Prostate gland (tissue), 2 donors: Measurements from ENCODE around the gene OSBPL3. TPM values are rescaled to one million over a fixed set of nuclear protein-coding genes. Genes with fewer than 3 reads are reported as not detected.
"Not testable (repeated sequence)": the region's sequence is repeated elsewhere in the genome, so short reads cannot be mapped to it uniquely, and the experiment has no call there.

Source experiments
- DNase-seq: peaks from one replicate; pipeline ENCODE4 v3.0.0-alpha.2; 2019; ENCODE audit warnings: low spot score
- H3K27ac ChIP-seq, 2 donors: fragments of 200-600 bp; sonication (generic); 2 replicates each; pipeline ENCODE4 v1.5.1; 2017 to 2019
- H3K27me3 ChIP-seq: fragments of 200-600 bp; sonication (generic); replicated peaks from 2 replicates; pipeline ENCODE4 v1.5.1; 2019; ENCODE audit not compliant: insufficient read depth
- H3K36me3 ChIP-seq, 2 donors: fragments of 200-600 bp; sonication (generic); 1 replicate in 1 of 2; 2 replicates in 1 of 2; pipeline versions ENCODE4 v1.5.1 to v1.8.1; 2017 to 2019
- H3K4me1 ChIP-seq: fragments of 200-600 bp; sonication (generic); replicated peaks from 2 replicates; pipeline ENCODE4 v1.5.1; 2019
- H3K4me3 ChIP-seq, 2 donors: fragments of 200-600 bp; sonication (generic); 2 replicates each; pipeline ENCODE4 v1.5.1; 2017 to 2019
- H3K9me3 ChIP-seq: fragments of 200-600 bp; sonication (generic); 2 replicates; pipeline ENCODE4 v1.5.1; 2017
- POLR2A ChIP-seq: fragments of 450-650 bp; IDR thresholded peaks from one replicate; pipeline ENCODE4 v1.6.1; 2016; ENCODE audit warnings: antibody characterized with exemption, mild to moderate bottlenecking
- POLR2AphosphoS5 ChIP-seq: sonication (generic); formaldehyde crosslinking; IDR thresholded peaks from one replicate; pipeline ENCODE4 v1.6.1; 2017; ENCODE audit warnings: antibody characterized with exemption
- WGBS: methylation state at CpG from one replicate; pipeline ENCODE4 v1.1.5; 2018; 5-methylcytosine and 5-hydroxymethylcytosine counted together
- intact Hi-C: fragments of 100-400 bp; cut with DNase I; formaldehyde crosslinking; loops from one replicate; pipeline ENCODE4 v1.14.2; 2022
- total RNA-seq, 2 donors: library from RNA; depleted of rRNA; stranded (reverse); fragments of >200 nt; gene quantifications; one replicate each; pipeline ENCODE4 v1.1.0, GENCODE V29; 2016
- TF ChIP-seq, protein P1 (sequence below), 4 experiments: fragments of 200-600 bp in 2 of 4; fragments of 450-650 bp in 2 of 4; sonication (generic) in 2 of 4; IDR thresholded peaks; 1 replicate in 3 of 4; 2 replicates in 1 of 4; pipeline ENCODE4 v1.5.1; 2016 to 2019; ENCODE audit warnings: antibody characterized with exemption in 4 of 4, mild to moderate bottlenecking in 2 of 4, moderate library complexity in 2 of 4

The OSBPL3 gene
- total RNA-seq, 2 donors from 2014 or later, result 3.1 to 6.3 TPM

DNA sequence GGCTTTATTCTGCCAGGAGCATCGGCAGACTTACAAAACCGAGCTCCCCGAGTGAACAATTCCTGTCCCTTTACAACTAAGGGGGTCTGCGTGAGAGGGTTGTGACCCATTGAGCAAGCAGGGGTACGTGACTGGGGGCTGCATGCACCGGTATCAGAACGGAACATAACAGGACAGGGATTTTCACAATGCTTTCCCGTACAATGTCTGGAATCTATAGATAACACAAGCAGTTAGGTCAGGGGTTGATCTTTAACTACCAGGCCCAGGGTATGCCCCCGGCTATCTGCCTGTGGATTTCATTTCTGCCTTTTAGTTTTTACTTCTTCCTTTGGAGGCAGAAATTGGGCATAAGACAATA lies 184.6 kb downstream of the OSBPL3 start:
- 96% methylated on average over 9 of the region's 9 CpGs for WGBS
- no peaks in the 10 kb centered on the region for H3K4me1 ChIP-seq
- no peaks in the 10 kb centered on the region for H3K36me3 ChIP-seq
- H3K9me3 ChIP-seq, result no peaks in the 10 kb centered on the region
- H3K27ac ChIP-seq, result no peak overlapping the region
- H3K4me3 ChIP-seq, result no peak overlapping the region
- no peaks in the 10 kb centered on the region for H3K27me3 ChIP-seq
- intact Hi-C loops, result no loop called here
- TF ChIP-seq POLR2AphosphoS5 (no peak), POLR2A (no peak)
- TF ChIP-seq, protein P1, sequence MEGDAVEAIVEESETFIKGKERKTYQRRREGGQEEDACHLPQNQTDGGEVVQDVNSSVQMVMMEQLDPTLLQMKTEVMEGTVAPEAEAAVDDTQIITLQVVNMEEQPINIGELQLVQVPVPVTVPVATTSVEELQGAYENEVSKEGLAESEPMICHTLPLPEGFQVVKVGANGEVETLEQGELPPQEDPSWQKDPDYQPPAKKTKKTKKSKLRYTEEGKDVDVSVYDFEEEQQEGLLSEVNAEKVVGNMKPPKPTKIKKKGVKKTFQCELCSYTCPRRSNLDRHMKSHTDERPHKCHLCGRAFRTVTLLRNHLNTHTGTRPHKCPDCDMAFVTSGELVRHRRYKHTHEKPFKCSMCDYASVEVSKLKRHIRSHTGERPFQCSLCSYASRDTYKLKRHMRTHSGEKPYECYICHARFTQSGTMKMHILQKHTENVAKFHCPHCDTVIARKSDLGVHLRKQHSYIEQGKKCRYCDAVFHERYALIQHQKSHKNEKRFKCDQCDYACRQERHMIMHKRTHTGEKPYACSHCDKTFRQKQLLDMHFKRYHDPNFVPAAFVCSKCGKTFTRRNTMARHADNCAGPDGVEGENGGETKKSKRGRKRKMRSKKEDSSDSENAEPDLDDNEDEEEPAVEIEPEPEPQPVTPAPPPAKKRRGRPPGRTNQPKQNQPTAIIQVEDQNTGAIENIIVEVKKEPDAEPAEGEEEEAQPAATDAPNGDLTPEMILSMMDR (IDR thresholded peaks at IDR 0.05), result no peak
- DNase-seq, result no peak

DNA sequence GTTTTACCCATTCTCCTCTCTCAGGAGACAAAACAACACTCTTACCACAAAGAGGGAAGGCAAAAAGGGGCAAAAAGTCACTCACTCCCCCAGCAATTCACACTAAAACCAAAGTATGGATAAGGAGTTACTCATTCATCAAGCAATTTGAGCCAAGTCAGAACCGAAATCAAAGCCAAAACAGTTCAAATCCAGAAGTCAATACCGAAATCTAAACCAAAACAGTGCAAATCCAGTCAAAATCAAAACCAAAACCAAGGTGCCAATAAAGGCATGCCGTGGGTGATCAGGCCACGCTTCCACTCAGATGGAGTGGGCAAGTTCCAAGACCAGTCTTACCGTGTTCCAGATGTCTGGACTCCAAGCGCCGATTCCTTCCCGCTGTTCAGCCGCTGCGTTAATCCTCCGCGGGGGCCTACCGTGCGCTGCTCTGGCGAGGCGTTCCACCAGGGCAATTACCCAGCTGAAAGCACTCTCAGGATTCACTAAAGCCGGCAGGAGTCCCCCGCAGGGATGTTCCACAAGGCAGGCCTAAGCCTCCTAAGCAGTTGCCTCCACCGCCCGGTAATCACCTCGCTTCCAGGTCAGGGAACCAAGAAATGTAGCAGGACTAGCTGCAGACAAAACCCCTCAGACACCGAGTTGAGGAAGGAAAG lies 185.1 kb downstream of the OSBPL3 start:
- WGBS, result 93% methylated on average over 22 of the region's 22 CpGs
- H3K27me3 ChIP-seq, DNase-seq, H3K9me3 ChIP-seq, H3K36me3 ChIP-seq, intact Hi-C loops, H3K4me1 ChIP-seq, H3K4me3 ChIP-seq, H3K27ac ChIP-seq: not testable (repeated sequence)

DNA sequence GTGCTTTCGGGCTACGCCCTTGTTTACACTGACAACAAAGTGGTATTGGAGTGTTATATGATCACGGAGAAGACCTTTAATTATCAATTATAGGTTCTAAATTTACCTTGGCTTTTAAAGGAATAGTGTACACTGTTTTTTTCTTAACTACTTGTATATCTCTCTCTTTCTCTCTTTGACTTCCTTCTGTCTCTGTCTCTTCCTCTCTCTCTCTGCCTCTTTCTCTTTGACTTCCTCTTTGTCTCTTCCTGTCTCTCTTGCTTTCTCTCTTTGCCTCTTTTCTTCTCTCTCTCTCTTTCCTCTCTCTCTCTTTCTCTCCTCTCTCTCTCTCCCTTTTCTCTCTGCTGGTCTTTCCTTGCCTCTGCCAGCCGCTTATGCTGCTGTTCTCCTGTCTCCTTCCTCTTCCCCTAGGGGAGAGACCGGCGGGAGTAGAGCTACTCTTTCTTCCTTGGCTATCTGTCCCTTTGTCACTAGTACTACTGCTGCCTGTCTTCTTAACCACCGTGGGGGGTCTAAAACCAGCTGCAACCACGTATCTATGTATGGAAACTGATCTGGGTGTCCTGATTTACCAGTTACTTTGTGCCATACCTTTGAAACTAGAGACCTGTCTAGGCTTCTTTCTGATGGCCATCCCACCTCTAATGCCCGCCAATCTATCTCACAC lies 185.9 kb downstream of the OSBPL3 start:
- WGBS, result 71% methylated on average over 9 of the region's 9 CpGs

DNA sequence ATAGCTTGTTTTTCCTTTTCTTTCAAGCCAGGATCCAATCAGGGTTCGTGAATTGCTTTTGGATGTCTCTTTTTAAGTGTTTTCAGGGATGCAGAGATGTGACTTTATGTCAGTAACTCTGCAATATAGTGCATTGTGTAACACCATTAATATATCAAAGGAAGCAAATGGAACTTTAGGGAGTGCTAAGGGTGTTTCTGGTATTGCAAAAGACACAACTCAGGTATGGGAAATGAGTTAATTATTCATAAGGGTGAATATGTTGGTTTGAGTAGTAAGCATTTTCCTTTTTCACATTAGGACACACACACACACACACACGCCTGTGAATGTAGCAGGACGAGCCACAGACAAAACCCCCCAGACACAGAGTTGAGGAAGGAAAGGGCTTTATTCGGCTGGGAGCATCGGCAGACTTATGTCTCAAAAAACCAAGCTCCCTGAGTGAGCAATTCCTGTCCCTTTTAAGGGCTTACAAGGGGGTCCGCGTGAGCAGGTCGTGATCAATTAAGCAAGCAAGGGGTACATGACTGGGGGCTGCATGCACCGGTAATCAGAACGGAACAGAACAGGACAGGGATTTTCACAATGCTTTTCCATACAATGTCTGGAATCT lies 190.9 kb downstream of the OSBPL3 start:
- no peaks in the 10 kb centered on the region for H3K4me1 ChIP-seq
- no peaks in the 10 kb centered on the region for H3K9me3 ChIP-seq
- 96% methylated on average over 10 of the region's 10 CpGs for WGBS
- intact Hi-C loops, result no loop called here
- DNase-seq, result no peak
- H3K36me3 ChIP-seq, result no peaks in the 10 kb centered on the region
- no peaks in the 10 kb centered on the region for H3K27me3 ChIP-seq
- H3K4me3 ChIP-seq, result no peak overlapping the region
- H3K27ac ChIP-seq, result no peak overlapping the region
- TF ChIP-seq, protein P1 (IDR thresholded peaks at IDR 0.05), result no peak
- TF ChIP-seq POLR2AphosphoS5, result no peak
- no peak for TF ChIP-seq POLR2A

More for the DNA sequence above, 185.9 kb downstream of the OSBPL3 start:
- intact Hi-C loops, result no loop called here
- H3K4me1 ChIP-seq, result no peaks in the 10 kb centered on the region
- H3K36me3 ChIP-seq, result no peaks in the 10 kb centered on the region
- no peak overlapping the region for H3K4me3 ChIP-seq
- H3K9me3 ChIP-seq, result no peaks in the 10 kb centered on the region
- TF ChIP-seq POLR2AphosphoS5, result no peak
- TF ChIP-seq, protein P1 (IDR thresholded peaks at IDR 0.05), result no peak
- TF ChIP-seq POLR2A, result no peak
- H3K27ac ChIP-seq, result no peak overlapping the region
- DNase-seq, result no peak
- H3K27me3 ChIP-seq, result no peaks in the 10 kb centered on the region

DNA sequence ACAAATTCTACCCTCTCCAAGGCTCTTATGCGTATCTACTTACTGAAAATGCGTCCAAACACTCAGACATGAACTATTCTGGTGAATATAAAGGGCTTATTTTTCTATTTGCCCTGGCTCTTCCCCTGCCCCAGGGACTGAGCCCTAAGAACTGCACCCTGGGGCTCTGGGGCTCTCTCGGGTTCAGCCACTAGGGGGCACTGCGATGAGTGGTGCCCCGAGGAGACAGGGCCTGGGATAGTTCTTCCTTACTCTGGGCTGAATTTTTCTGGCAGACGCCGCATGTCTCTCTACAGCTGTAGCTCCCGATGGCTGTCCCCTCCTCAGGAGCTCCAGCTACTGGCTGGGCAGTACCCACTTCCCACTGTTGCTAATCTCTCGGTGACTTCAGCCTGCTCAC lies 191.9 kb downstream of the OSBPL3 start:
- TF ChIP-seq, protein P1 (IDR thresholded peaks at IDR 0.05), result no peak
- TF ChIP-seq POLR2A (no peak), POLR2AphosphoS5 (no peak)
- Histone ChIP-seq H3K27me3 (no peaks in the 10 kb centered on the region), H3K4me3 (no peak overlapping the region), H3K9me3 (no peaks in the 10 kb centered on the region), H3K27ac (no peak overlapping the region), H3K4me1 (no peaks in the 10 kb centered on the region), H3K36me3 (no peaks in the 10 kb centered on the region)
- WGBS, result 97% methylated on average over 9 of the region's 9 CpGs
- DNase-seq, result no peak
- intact Hi-C loops, result no loop called here
